ENCODE results near the gene GPX2. TPM values are rescaled to one million over a fixed set of nuclear protein-coding genes. Genes with fewer than 3 reads are reported as not detected.

Gene GPX2
- total and polyA plus RNA-seq, 12 donors, result 0.31 to 1.4 (median 0.55) TPM; not detected in 8

GRCh38 chr14:64927031-64927430 is 15.5 kb downstream of the GPX2 start:
- H3K4me1 ChIP-seq (replicated peaks in 1 of 2), result peaks cover 0 to 24% of the 10 kb centered on the region in 2 donors
- H3K4me3 ChIP-seq, result no peak overlapping the region
- H3K27me3 ChIP-seq, result no peaks in the 10 kb centered on the region
- H3K27ac ChIP-seq, result no peak overlapping the region
- intact Hi-C loops (cut with DNase I), result no loop called here
- 77 to 91% (median 88%) methylated on average over 3 of the region's 3 CpGs for WGBS, 4 donors
- H3K9me3 ChIP-seq (replicated peaks in 1 of 3), result no peaks in the 10 kb centered on the region
- DNase-seq, result no peak
- H3K36me3 ChIP-seq (replicated peaks in 1 of 2), result peaks cover 0 to 48% of the 10 kb centered on the region in 2 donors
- TF ChIP-seq CTCF (IDR thresholded peaks at IDR 0.05) (no peak), POLR2A (IDR thresholded peaks at IDR 0.05) (no peak)

- WGBS, 4 donors, result 84 to 89% (median 87%) methylated on average over 4 of the region's 4 CpGs
- no peak overlapping the region for H3K4me3 ChIP-seq
Observed at GRCh38 chr14:64926398-64926995, 16.0 kb downstream of the GPX2 start.

GRCh38 chr14:64923015-64923414 is 19.5 kb downstream of the GPX2 start:
- 81 to 92% (median 87%) methylated on average over 3 of the region's 3 CpGs for WGBS, 4 donors
- Histone ChIP-seq H3K4me1 (replicated peaks in 1 of 2) (peaks cover 5 to 35% of the 10 kb centered on the region in 2 donors), H3K27me3 (no peaks in the 10 kb centered on the region), H3K36me3 (replicated peaks in 1 of 2) (peaks cover 0 to 34% of the 10 kb centered on the region in 2 donors), H3K9me3 (replicated peaks in 1 of 3) (no peaks in the 10 kb centered on the region), H3K4me3 (no peak overlapping the region), H3K27ac (no peak overlapping the region)
- TF ChIP-seq CTCF (IDR thresholded peaks at IDR 0.05) (no peak), POLR2A (IDR thresholded peaks at IDR 0.05) (no peak)
- intact Hi-C loops (cut with DNase I), result no loop called here
- DNase-seq, result no peak

More at GRCh38 chr14:64926398-64926995, 16.0 kb downstream of the GPX2 start:
- DNase-seq, result no peak
- no peak for TF ChIP-seq POLR2A (IDR thresholded peaks at IDR 0.05)
- TF ChIP-seq CTCF (IDR thresholded peaks at IDR 0.05), result no peak
- peaks cover 0 to 47% of the 10 kb centered on the region in 2 donors for H3K36me3 ChIP-seq (replicated peaks in 1 of 2)
- peaks cover 0 to 24% of the 10 kb centered on the region in 2 donors for H3K4me1 ChIP-seq (replicated peaks in 1 of 2)
- H3K9me3 ChIP-seq (replicated peaks in 1 of 3), result no peaks in the 10 kb centered on the region
- no peaks in the 10 kb centered on the region for H3K27me3 ChIP-seq
- no peak overlapping the region for H3K27ac ChIP-seq
- intact Hi-C loops (cut with DNase I), result no loop called here

GRCh38 chr14:64920465-64920864 is 22.1 kb downstream of the GPX2 start:
- TF ChIP-seq POLR2A (IDR thresholded peaks at IDR 0.05) (no peak), CTCF (IDR thresholded peaks at IDR 0.05) (no peak)
- H3K4me1 ChIP-seq (replicated peaks in 1 of 2), result peaks cover 14 to 49% of the 10 kb centered on the region in 2 donors

More at GRCh38 chr14:64920465-64920864, 22.1 kb downstream of the GPX2 start:
- intact Hi-C loops (cut with DNase I), result no loop called here
- Histone ChIP-seq H3K27me3 (no peaks in the 10 kb centered on the region), H3K9me3 (replicated peaks in 1 of 3) (no peaks in the 10 kb centered on the region), H3K27ac (no peak overlapping the region), H3K36me3 (replicated peaks in 1 of 2) (peaks cover 0 to 17% of the 10 kb centered on the region in 2 donors), H3K4me3 (no peak overlapping the region)
- 36 to 69% (median 57%) methylated on average over 2 of the region's 2 CpGs for WGBS, 4 donors
- no peak for DNase-seq
